GM12872 (cell line): Measurements from ENCODE around the gene ZFAND3.

Experiments
- CTCF ChIP-seq: IDR thresholded peaks from 3 replicates; pipeline ENCODE4 v1.5.1; 2011; ENCODE audit warnings: low read depth, mild to moderate bottlenecking, low read length, moderate library complexity; ENCODE audit not compliant: insufficient read depth

The ZFAND3 gene

GRCh38 chr6:38025451-38025850 lies 205.9 kb downstream of the ZFAND3 start:
- TF ChIP-seq CTCF = no peak

DNA sequence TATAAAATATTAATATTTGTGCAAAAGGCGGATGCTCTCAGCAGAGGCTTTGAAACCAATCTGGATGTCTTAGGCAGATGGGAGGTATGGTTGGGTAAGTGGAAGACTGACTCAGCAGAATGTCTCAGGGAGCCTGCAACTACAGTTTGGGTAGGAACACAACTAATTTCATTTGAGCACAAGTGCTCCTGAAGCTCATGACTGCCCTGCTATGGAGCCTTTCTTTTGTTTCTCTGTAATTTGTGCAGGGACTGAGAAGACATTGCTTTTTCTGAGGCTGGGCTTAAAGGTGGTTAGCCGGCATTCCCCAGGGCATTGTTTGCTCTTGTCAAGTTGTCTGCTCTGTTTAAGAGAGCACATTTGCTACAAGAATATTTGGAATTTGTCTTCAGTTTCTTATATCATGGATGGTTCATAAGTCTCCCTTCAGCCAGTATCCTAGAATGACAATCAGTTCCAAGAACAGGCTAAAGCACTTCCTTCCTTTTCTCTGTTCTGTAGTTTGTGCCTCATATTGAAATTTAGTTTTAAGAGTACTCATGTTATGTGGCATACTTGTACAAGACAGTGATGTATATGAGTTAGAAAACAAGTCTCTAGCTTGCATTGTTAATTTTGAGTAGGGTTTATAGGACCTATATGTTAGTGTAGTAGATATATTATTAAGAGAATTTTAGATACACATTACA lies 208.3 kb downstream of the ZFAND3 start:
- TF ChIP-seq CTCF = no peak

DNA sequence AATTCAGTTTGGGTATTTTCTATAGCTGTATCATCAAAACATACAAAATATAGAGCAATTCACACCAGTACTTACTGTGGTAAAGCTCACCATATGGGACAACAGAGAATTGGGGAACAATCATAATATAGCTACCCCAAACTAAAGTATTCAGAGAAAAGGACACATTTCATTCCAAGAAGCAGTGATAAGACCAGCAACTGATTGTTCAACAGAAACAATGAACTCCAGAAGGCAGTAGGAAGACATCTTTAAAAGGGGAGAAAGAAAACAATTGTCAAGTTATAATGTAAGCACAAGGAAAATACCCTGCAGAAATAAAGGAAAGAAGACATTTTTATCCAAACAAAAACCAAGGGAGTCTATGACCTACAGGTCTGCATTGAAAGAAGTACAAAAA lies 210.9 kb downstream of the ZFAND3 start:
- TF ChIP-seq CTCF = no peak

DNA sequence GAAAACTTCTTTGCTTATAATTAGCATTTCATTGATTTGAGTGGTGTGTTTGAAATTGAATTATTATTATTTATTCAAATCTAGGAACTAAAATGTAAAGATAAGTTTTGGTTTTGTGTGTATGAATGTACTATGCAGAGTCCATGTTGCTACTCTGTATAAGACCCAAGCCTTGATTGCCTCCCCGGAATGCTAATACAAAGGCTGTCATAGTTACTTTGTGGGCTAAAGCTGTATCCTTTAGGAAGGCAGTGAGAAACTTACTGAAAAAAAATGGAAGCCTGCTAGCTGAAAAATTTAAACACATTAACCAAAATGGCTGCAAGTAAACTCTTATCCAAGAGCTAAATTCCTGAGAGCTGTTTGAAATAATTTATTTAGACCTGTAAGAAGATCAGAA lies 213.3 kb downstream of the ZFAND3 start:
- no peak for TF ChIP-seq CTCF

DNA sequence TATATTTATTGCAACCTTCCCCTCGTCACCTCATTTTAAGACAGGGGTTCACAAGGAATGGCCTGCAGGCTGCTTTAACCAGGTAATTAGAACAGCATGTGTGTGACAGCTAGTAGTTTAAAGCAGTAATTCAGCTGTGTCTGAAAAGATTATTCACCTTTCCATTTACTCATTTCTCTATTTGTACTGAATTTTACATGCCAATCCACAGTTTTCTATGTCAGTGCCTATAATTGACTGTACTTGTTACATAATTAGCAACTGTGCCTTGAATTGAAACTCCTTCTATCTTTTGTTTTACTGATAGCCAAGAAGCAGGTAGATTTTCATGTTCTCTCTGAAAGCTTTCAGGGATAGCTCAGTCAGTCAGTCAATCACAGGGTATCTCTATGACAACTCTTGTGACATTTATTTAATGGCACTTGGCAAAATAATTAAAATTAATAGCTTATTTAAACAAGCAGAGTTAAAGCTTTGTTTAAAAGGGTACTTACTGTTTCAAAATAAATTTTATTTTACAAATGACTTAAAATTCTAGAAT lies 214.0 kb downstream of the ZFAND3 start:
- TF ChIP-seq CTCF = no peak

DNA sequence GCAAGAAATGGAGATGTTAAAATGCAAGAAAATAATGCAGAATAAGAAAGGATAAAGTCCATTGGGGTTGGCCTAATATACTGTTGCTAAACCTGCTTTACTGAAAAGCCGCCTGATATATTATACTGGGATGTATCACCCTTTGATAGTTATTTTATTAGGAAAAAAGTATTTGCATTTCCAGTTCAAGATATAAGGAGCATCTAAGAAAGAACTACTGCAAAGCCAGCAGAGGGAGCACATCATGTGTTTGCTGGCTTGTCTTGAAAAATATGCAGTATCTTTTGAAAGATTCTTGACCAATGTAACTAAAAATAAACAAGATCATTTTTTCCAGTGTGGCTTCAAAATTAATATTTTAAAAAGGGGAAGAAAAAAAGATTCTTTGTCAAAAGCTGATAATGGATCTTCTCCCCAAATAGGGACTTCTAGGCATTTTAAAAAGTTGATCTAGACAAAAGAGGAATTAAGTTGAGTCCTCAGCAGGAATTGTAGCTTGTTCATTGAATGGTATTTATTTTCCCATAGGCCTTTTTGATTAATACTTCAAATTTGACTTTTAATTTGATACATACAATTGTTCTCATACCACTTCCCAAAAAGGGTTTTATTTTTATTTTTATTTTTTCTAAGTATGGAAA lies 214.9 kb downstream of the ZFAND3 start:
- peak; percentile 52; the same call in 2 of the 3 replicates for TF ChIP-seq CTCF

DNA sequence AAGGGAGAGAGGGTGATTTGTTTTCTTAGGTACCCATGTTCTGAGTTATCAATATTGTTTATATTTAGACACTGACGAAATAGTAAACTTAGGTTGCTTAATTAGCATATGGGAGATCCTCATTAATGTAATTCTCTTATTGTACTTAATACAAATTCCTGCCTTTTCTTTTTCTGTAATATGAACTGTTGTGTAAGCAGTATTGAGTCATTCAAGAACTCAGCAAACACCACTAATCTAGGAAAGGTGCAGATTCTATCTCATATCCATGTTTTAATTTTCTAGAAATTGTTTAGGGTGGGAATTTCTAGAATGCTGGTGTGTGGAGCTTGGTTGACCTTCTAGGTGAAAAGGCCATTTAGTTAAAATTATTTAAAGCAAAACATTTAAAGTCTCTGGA lies 216.0 kb downstream of the ZFAND3 start:
- no peak for TF ChIP-seq CTCF
